ENCODE results near the gene GNE.

GNE gene

DNA sequence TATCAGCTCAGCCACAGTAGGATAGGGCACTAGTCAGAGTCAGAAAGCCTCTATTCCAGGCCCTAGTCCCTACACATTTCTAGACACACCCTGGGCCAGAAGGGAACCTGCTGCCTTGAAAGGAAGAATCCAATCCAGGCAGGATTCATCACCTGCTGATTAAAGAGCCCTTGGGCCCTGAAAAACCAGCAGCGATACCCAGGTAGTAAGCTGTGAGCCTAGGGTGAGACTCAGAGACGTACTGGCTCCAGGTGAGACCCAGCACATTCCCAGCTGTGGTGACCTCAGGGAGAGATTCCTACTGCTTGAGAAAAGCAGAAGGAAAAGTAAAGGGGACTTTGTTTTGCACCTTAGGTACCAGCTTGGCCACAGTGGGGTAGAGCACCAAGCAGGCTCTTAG is 84.4 kb downstream of the GNE start:
- DNase-seq (ENCODE audit: insufficient read length, low spot score) = no peak
- no peak for FAIRE-seq

DNA sequence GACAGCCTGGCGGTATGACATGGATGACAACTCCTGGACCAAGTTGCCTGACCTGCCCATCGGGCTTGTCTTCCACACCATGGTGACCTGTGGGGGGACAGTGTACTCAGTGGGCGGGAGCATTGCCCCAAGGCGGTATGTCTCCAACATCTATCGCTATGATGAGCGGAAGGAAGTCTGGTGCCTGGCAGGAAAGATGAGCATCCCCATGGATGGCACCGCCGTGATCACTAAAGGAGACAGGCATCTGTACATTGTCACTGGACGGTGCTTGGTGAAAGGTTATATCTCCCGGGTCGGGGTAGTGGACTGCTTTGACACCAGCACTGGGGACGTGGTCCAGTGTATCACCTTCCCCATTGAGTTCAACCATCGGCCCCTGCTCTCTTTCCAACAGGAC is 87.7 kb downstream of the GNE start:
- FAIRE-seq (no peak), DNase-seq (ENCODE audit: insufficient read length, low spot score) (no peak)

DNA sequence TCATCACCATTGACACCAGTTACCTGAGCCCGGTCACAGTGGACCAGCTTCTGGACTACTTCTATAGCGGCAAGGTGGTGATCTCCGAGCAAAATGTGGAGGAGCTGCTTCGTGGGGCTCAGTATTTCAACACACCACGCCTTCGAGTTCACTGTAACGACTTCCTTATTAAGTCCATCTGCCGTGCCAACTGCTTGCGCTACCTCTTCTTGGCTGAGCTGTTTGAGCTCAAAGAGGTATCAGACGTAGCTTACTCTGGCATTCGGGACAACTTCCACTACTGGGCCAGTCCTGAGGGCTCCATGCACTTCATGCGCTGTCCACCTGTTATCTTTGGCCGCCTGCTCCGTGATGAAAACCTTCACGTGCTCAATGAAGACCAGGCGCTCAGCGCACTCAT is 88.5 kb downstream of the GNE start:
- DNase-seq (ENCODE audit: insufficient read length, low spot score) (no peak), FAIRE-seq (no peak)

DNA sequence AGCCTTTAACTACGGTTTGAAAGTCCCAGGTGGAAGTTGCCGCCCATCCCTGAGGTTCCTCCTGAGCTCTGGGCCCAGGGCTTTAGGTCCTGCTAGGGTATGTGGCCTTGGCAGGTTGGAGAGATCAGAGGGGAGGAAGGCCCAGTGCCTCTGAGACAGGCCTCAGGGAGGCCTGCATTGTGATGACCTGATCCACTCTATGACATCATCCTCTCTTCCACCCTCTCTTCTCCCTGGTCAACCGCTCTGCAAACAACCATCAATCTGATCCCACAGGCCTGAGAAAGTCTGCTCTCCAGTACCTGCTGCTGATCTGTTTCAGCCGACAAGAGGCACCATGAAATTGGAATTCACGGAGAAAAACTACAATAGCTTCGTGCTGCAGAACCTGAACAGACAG is 89.1 kb downstream of the GNE start, which contains the start of gene CCIN:
Gene CCIN (plus strand): TSS at position 223 of the 400 bp plus-strand sequence. CDS start 115 bp downstream, at position 338.
- FAIRE-seq (no peak), DNase-seq (ENCODE audit: insufficient read length, low spot score) (no peak)

DNA sequence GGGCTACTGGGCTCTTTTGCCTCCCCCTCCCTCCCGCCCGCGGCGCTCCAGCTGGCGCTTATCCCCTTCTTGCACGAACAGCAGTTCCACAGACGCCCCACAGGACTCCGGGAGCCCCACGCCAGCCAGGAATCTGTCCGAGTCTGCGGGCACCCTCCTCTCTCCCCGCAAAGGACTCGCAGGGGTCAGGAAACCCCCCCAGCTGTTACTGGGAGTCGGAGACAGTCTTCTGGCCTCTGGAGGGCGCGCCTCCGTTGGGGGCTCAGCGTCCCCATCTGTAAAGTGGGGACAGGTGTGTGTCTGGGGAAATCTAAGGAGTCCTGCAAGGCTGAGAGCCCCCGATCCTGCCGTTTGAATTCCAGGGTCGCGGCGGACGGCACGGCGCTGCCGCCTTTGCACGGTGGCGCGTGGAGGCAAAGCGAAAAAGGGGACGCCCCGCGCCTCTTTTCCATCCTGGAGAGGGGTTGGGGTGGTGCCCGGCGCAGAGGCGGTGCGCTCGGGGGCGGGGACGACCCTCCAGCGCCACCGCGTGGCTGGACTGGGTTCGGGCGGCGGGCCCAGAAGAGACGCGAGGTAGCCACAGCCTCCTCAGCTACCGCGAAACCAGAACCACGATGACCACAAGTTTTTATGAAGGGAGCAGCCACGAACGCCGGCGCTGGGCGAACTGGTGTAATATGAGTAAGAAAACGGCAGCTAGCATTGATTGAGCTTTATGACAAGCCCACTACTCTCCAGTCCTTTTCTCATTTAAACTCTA is 91.9 kb downstream of the GNE start:
- peak; percentile 82 for DNase-seq (ENCODE audit: insufficient read length, low spot score)
- FAIRE-seq = peak; percentile 64

DNA sequence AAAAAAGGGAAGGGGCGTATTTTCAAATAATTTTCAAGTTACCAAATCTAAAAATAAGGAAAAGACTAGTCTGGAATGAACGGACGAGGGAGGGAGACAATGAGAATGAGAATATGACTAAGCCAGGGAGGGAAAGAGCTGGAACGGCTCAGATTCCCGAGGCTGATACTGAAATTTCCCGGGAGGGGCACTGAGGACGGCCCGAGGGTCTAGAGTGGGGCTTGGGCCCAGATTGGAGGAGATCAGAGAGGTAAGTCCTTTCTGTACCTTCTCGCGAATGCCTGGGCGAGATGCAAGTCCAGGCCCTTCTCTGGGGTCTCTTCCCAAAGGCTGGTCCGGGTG is 92.5 kb downstream of the GNE start:
- DNase-seq (ENCODE audit: insufficient read length, low spot score) (no peak), FAIRE-seq (no peak)

DNA sequence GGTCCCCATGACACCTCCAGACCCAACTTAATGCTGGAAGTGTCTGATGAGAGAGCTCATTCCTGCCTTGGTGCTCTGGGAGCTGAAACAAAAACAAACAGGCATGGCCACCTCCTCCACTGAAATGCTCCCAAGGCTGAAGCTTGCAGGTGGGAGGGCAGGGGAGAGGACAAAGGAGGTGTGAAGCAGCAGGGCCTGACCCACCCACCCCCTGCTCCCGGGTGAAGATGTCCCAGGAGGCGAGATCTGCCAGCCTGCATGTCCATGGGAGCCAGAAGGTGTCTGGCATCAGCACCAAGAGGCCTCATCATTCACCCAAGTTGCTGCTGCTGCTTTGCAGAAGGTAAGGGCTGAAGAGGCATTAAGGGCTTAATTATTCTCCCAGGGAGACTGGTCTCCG is 93.3 kb downstream of the GNE start:
- FAIRE-seq (no peak), DNase-seq (ENCODE audit: insufficient read length, low spot score) (no peak)
